ENCODE results near the gene ANKRD30B.
"Not testable (repeated sequence)": the region's sequence is repeated elsewhere in the genome, so short reads cannot be mapped to it uniquely, and the experiment has no call there.

- not testable (repeated sequence) for TF ChIP-seq ARNT (IDR thresholded peaks at IDR 0.05); ELF4 (IDR thresholded peaks at IDR 0.05); HDGF (IDR thresholded peaks at IDR 0.05; ENCODE audit: borderline replicate concordance); SP1 (IDR thresholded peaks at IDR 0.05); CTBP1 (IDR thresholded peaks at IDR 0.05; ENCODE audit: borderline replicate concordance); NFRKB (IDR thresholded peaks at IDR 0.05); LEF1 (IDR thresholded peaks at IDR 0.05; ENCODE audit: borderline replicate concordance); FOXK2 (IDR thresholded peaks at IDR 0.05); FOXM1 (IDR thresholded peaks at IDR 0.05; ENCODE audit: borderline replicate concordance); ZNF384 (IDR thresholded peaks at IDR 0.05); TARDBP (IDR thresholded peaks at IDR 0.05); SUZ12 (IDR thresholded peaks at IDR 0.05); BHLHE40 (IDR thresholded peaks at IDR 0.05; ENCODE audit: borderline replicate concordance)
These were observed 112.0 kb downstream of the ANKRD30B start for GRCh38 chr18:14859995-14860394.
